Endothelial cell of umbilical vein (primary cell): Measurements from ENCODE around the gene RAPGEF6. TPM values are rescaled to one million over a fixed set of nuclear protein-coding genes. Genes with fewer than 3 reads are reported as not detected.

Source experiments
- BruUV-seq: library from RNA; stranded (reverse); fragments of 400-500 nt; replicated peaks from 2 replicates; lab custom pipeline; 2021; lab: Mats Ljungman, UMichigan
- CTCF ChIA-PET: fragments of 300-600, 350-600 bp; sonication (Branson Sonifier 250); formaldehyde crosslinking; loops from one replicate; lab custom pipeline; 2021; ENCODE audit warnings: antibody characterized with exemption, inconsistent platforms; lab: Charles Lee
- POLR2A ChIA-PET: fragments of 300-600, 350-600 bp; sonication (Branson Sonifier 250); formaldehyde crosslinking; loops from one replicate; lab custom pipeline; 2021; ENCODE audit warnings: antibody characterized with exemption, inconsistent platforms; lab: Charles Lee
- DNase-seq: peaks from one replicate; pipeline ENCODE4 v3.0.0-alpha.2; 2011; ENCODE audit warnings: low read depth, low spot score
- FAIRE-seq: peaks from 2 replicates; lab custom pipeline; 2011; peaks lifted over from hg19 to GRCh38; lab: Jason Lieb, UNC
- H2AFZ ChIP-seq: 2 replicates; pipeline ENCODE4 v1.6.0; 2012; ENCODE audit warnings: low read depth, low read length, control low read depth, inconsistent platforms
- H3K27ac ChIP-seq: 2 replicates; pipeline ENCODE4 v1.5.1; 2011; ENCODE audit warnings: low read depth, mild to moderate bottlenecking, control low read depth, low read length, moderate library complexity; ENCODE audit not compliant: insufficient read depth
- H3K27me3 ChIP-seq, 2 experiments: 2 replicates each; pipeline versions ENCODE4 v1.6.0 to v1.6.1; 2011; ENCODE audit warnings: low read length in 2 of 2, mixed read lengths in 1 of 2; ENCODE audit not compliant: control insufficient read depth in 2 of 2, insufficient read depth in 2 of 2
- H3K36me3 ChIP-seq, 2 experiments: 2 replicates in 1 of 2; 3 replicates in 1 of 2; pipeline ENCODE4 v1.5.1; 2011; ENCODE audit warnings: low read length in 2 of 2, mild to moderate bottlenecking in 1 of 2, moderate library complexity in 1 of 2; ENCODE audit not compliant: control insufficient read depth in 2 of 2, insufficient read depth in 2 of 2; ENCODE audit errors: extremely low read depth in 1 of 2
- H3K4me1 ChIP-seq: 3 replicates; pipeline ENCODE4 v1.5.1; 2011; ENCODE audit warnings: mild to moderate bottlenecking, low read length; ENCODE audit not compliant: control insufficient read depth, insufficient read depth; ENCODE audit errors: extremely low read depth
- H3K4me2 ChIP-seq: 2 replicates; pipeline ENCODE4 v1.6.1; 2011; ENCODE audit warnings: low read length, control low read depth, mixed read lengths; ENCODE audit not compliant: insufficient read depth
- H3K4me3 ChIP-seq, 3 experiments: fragments of 200-600 bp in 1 of 3; sonication (generic), shearing (Covaris generic) in 1 of 3; replicated peaks in 1 of 3; 2 replicates each; pipeline ENCODE4 v1.5.1; 2011 to 2016; ENCODE audit warnings: control low read depth in 3 of 3, low read length in 3 of 3, mild to moderate bottlenecking in 2 of 3, inconsistent platforms in 1 of 3, low read depth in 1 of 3, moderate library complexity in 1 of 3; ENCODE audit not compliant: insufficient read depth in 1 of 3
- H3K79me2 ChIP-seq: 2 replicates; pipeline ENCODE4 v1.6.0; 2012; ENCODE audit warnings: low read length, inconsistent platforms; ENCODE audit not compliant: control insufficient read depth, insufficient read depth
- H3K9ac ChIP-seq: replicated peaks from 2 replicates; pipeline ENCODE3; 2011; ENCODE audit warnings: low read length, control low read depth; ENCODE audit not compliant: insufficient read depth; ENCODE audit errors: extremely low read depth
- H3K9me1 ChIP-seq: replicated peaks from 3 replicates; pipeline ENCODE4 v1.6.0; 2011; ENCODE audit warnings: mild to moderate bottlenecking, low read length; ENCODE audit not compliant: control insufficient read depth, insufficient read depth; ENCODE audit errors: extremely low read depth
- H3K9me3 ChIP-seq: replicated peaks from 2 replicates; pipeline ENCODE4 v1.5.1; 2012; ENCODE audit warnings: low read length, inconsistent platforms; ENCODE audit not compliant: control insufficient read depth, insufficient read depth
- H4K20me1 ChIP-seq: replicated peaks from 2 replicates; pipeline ENCODE3; 2011; ENCODE audit warnings: mild to moderate bottlenecking, low read length; ENCODE audit not compliant: control insufficient read depth, insufficient read depth; ENCODE audit errors: extremely low read depth
- EZH2 ChIP-seq: IDR thresholded peaks from 2 replicates; pipeline ENCODE4 v1.6.1; 2012; ENCODE audit warnings: borderline replicate concordance, low read depth, mild to moderate bottlenecking, moderate library complexity, low read length, inconsistent platforms; ENCODE audit not compliant: severe bottlenecking
- FOS ChIP-seq: IDR thresholded peaks from 2 replicates; pipeline ENCODE4 v1.6.1; 2011; ENCODE audit warnings: mild to moderate bottlenecking, low read length, moderate library complexity, borderline replicate concordance; ENCODE audit not compliant: insufficient read depth
- GATA2 ChIP-seq: IDR thresholded peaks from 2 replicates; pipeline ENCODE4 v1.7.0; 2011; ENCODE audit warnings: low read depth, mild to moderate bottlenecking, moderate library complexity, mixed read lengths, low read length; ENCODE audit not compliant: insufficient read length, insufficient read depth
- JUN ChIP-seq: IDR thresholded peaks from 2 replicates; pipeline ENCODE4 v1.6.1; 2011; ENCODE audit warnings: borderline replicate concordance, low read depth; ENCODE audit not compliant: insufficient read length, insufficient read depth
- MAX ChIP-seq: IDR thresholded peaks from 2 replicates; pipeline ENCODE4 v1.6.1; 2011; ENCODE audit not compliant: insufficient read depth, insufficient read length
- MYC ChIP-seq: IDR thresholded peaks from one replicate; pipeline ENCODE4 v1.6.1; 2011; ENCODE audit warnings: mild to moderate bottlenecking, low read depth, low read length
- POLR2A ChIP-seq: IDR thresholded peaks from 2 replicates; pipeline ENCODE4 v1.6.1; 2012; ENCODE audit warnings: low read depth, mild to moderate bottlenecking, control low read depth, low read length
- POLR2AphosphoS5 ChIP-seq: IDR thresholded peaks from 2 replicates; pipeline ENCODE4 v1.6.1; 2012; ENCODE audit warnings: low read depth, mild to moderate bottlenecking, control low read depth, low read length, moderate library complexity; ENCODE audit not compliant: insufficient read depth
- dilution Hi-C: fragments of 300-500 bp; cut with MboI; formaldehyde crosslinking; loops from one replicate; pipeline ENCODE4 v1.15.0; 2019; ENCODE audit warnings: low sequenced_read_pairs; ENCODE audit not compliant: extremely low pct_ligation_motif_present
- intact Hi-C: fragments of 100-400 bp; cut with micrococcal nuclease; formaldehyde crosslinking; loops from one replicate; pipeline ENCODE4 v1.10.0; 2022
- polyA plus RNA-seq, 4 experiments: library from polyadenylated mRNA; depleted of rRNA in 3 of 4; stranded (reverse) in 3 of 4; unstranded in 1 of 4; fragments of >200 nt; gene quantifications; 2 replicates each; pipeline versions ENCODE4 v1.2.1 to v1.2.3, GENCODE V29; 2011 to 2012; ENCODE audit warnings: missing spikeins in 1 of 4
- total RNA-seq: library from RNA; stranded (reverse); gene quantifications from 2 replicates; pipeline ENCODE4 v1.2.3, GENCODE V29; 2021
- TF ChIP-seq, protein P1 (sequence below), 2 donors: IDR thresholded peaks; 1 replicate in 1 of 2; 2 replicates in 1 of 2; pipeline ENCODE4 v1.5.1; 2011; ENCODE audit warnings: low read length in 2 of 2, mild to moderate bottlenecking in 2 of 2, moderate library complexity in 2 of 2, control low read depth in 1 of 2, inconsistent platforms in 1 of 2, low read depth in 1 of 2; ENCODE audit not compliant: insufficient read depth in 1 of 2; ENCODE audit errors: extremely low read depth in 1 of 2

Gene RAPGEF6
- total and polyA plus RNA-seq, 2 donors (not counting 3 experiments of a cell fraction or from before 2014, with no cell fraction given) = 3.5 to 17.5 TPM

GRCh38 chr5:131637694-131638093, 2.7 kb upstream of the RAPGEF6 start:
- Histone ChIP-seq H3K27ac (no peak overlapping the region), H4K20me1 (no peaks in the 10 kb centered on the region), H3K36me3 (no peaks in the 10 kb centered on the region), H3K27me3 (no peaks in the 10 kb centered on the region), H2AFZ (no peak overlapping the region), H3K9ac (no peak overlapping the region), H3K4me1 (peaks cover 16% of the 10 kb centered on the region), H3K79me2 (peaks cover 21% of the 10 kb centered on the region), H3K4me2 (no peak overlapping the region), H3K9me1 (no peaks in the 10 kb centered on the region), H3K4me3 (no peak overlapping the region), H3K9me3 (no peaks in the 10 kb centered on the region)
- FAIRE-seq (no peak), DNase-seq (no peak)
- intact Hi-C loops (loop anchor here (5.0 kb wide), 1 partner anchor 465 kb away; the partner anchor contains the start of gene LYRM7), dilution Hi-C loops (no loop called here)
- no peak for TF ChIP-seq FOS
- TF ChIP-seq JUN = no peak
- no peak for TF ChIP-seq GATA2
- no peak for TF ChIP-seq MAX
- no peak for TF ChIP-seq POLR2AphosphoS5
- no peak for TF ChIP-seq POLR2A
- TF ChIP-seq, protein P1, sequence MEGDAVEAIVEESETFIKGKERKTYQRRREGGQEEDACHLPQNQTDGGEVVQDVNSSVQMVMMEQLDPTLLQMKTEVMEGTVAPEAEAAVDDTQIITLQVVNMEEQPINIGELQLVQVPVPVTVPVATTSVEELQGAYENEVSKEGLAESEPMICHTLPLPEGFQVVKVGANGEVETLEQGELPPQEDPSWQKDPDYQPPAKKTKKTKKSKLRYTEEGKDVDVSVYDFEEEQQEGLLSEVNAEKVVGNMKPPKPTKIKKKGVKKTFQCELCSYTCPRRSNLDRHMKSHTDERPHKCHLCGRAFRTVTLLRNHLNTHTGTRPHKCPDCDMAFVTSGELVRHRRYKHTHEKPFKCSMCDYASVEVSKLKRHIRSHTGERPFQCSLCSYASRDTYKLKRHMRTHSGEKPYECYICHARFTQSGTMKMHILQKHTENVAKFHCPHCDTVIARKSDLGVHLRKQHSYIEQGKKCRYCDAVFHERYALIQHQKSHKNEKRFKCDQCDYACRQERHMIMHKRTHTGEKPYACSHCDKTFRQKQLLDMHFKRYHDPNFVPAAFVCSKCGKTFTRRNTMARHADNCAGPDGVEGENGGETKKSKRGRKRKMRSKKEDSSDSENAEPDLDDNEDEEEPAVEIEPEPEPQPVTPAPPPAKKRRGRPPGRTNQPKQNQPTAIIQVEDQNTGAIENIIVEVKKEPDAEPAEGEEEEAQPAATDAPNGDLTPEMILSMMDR (IDR thresholded peaks at IDR 0.05; ENCODE audit: extremely low read depth in 1 of 2, insufficient read depth in 1 of 2, low read depth in 1 of 2, low read length in 2 of 2) = no peak
- no peak for TF ChIP-seq EZH2
- no peak for TF ChIP-seq MYC
- ChIA-PET CTCF (no interaction called here), POLR2A (no interaction called here)
- BruUV-seq = no TSS peak
